Erythroblast (primary cell): ENCODE results near the gene IRGC.
"Not testable (repeated sequence)": the region's sequence is repeated elsewhere in the genome, so short reads cannot be mapped to it uniquely, and the experiment has no call there.

Source experiments
- DNase-seq, 2 experiments: peaks; one replicate each; lab custom pipeline; 2025; lab: John Stamatoyannopoulos, UW
- GATA1 ChIP-seq: IDR thresholded peaks from 2 replicates; pipeline ENCODE4 v1.6.1; 2011; ENCODE audit warnings: low read depth, mild to moderate bottlenecking, control low read depth, low read length, moderate library complexity
- POLR2A ChIP-seq: IDR thresholded peaks from 2 replicates; pipeline ENCODE4 v1.6.1; 2011; ENCODE audit warnings: mild to moderate bottlenecking, low read length

The IRGC gene

GRCh38 chr19:43748205-43748594 is 32.3 kb downstream of the IRGC start:
- no peak for TF ChIP-seq POLR2A
- TF ChIP-seq GATA1, result no peak
- no peak for DNase-seq

GRCh38 chr19:43748685-43749084 is 32.8 kb downstream of the IRGC start:
- no peak for DNase-seq
- TF ChIP-seq GATA1, result no peak
- no peak for TF ChIP-seq POLR2A

GRCh38 chr19:43749152-43749551 is 33.3 kb downstream of the IRGC start:
- no peak for DNase-seq
- TF ChIP-seq GATA1 (no peak), POLR2A (no peak)

GRCh38 chr19:43749898-43750297 is 34.0 kb downstream of the IRGC start:
- no peak for TF ChIP-seq GATA1
- TF ChIP-seq POLR2A, result no peak
- no peak for DNase-seq

- TF ChIP-seq POLR2A, result no peak
- TF ChIP-seq GATA1, result no peak
- peak in 1 of 2 experiments; percentile 26 for DNase-seq
Observed at GRCh38 chr19:43751466-43752220, 35.8 kb downstream of the IRGC start.

- DNase-seq, result no peak
- TF ChIP-seq GATA1 (no peak), POLR2A (no peak)
Observed at GRCh38 chr19:43752287-43752875, 36.5 kb downstream of the IRGC start.

- no peak for DNase-seq
- TF ChIP-seq POLR2A, result no peak
- no peak for TF ChIP-seq GATA1
Observed at GRCh38 chr19:43754253-43754502, 38.3 kb downstream of the IRGC start.

- peak; percentile 98 to 99 for DNase-seq
- TF ChIP-seq GATA1 (no peak), POLR2A (peak; percentile 96)
Observed at GRCh38 chr19:43754503-43755255, 38.8 kb downstream of the IRGC start, which contains the start of gene SMG9. Gene SMG9, minus strand, starts transcription at chr19:43754962. Its CDS starts 4,221 bp downstream, at chr19:43750741.

GRCh38 chr19:43755256-43755801 is 39.5 kb downstream of the IRGC start:
- TF ChIP-seq POLR2A (peak; percentile 67), GATA1 (no peak)
- peak; percentile 90 to 91 for DNase-seq

GRCh38 chr19:43759515-43759914 is 43.6 kb downstream of the IRGC start:
- peak in 1 of 2 experiments; percentile 13 for DNase-seq
- TF ChIP-seq POLR2A, result no peak

- TF ChIP-seq GATA1 (no peak), POLR2A (no peak)
- no peak for DNase-seq
Observed at GRCh38 chr19:43760941-43761340, 45.1 kb downstream of the IRGC start.

GRCh38 chr19:43762814-43763213 is 46.9 kb downstream of the IRGC start:
- TF ChIP-seq GATA1 (no peak), POLR2A (no peak)

GRCh38 chr19:43763473-43763939 is 47.6 kb downstream of the IRGC start:
- TF ChIP-seq GATA1 (no peak), POLR2A (peak; percentile 33)
- DNase-seq, result no peak

More at GRCh38 chr19:43762814-43763213, 46.9 kb downstream of the IRGC start:
- DNase-seq, result no peak

GRCh38 chr19:43764684-43765083 is 48.8 kb downstream of the IRGC start:
- not testable (repeated sequence) for DNase-seq
